Endometrium (tissue), 2 donors: ENCODE data around the gene EFCAB7.

Experiments
- FAIRE-seq: peaks from 2 replicates; lab custom pipeline; 2012; peaks lifted over from hg19 to GRCh38; lab: Jason Lieb, UNC
- donor health status: control.
- donor health status: control.

Gene EFCAB7, protein sequence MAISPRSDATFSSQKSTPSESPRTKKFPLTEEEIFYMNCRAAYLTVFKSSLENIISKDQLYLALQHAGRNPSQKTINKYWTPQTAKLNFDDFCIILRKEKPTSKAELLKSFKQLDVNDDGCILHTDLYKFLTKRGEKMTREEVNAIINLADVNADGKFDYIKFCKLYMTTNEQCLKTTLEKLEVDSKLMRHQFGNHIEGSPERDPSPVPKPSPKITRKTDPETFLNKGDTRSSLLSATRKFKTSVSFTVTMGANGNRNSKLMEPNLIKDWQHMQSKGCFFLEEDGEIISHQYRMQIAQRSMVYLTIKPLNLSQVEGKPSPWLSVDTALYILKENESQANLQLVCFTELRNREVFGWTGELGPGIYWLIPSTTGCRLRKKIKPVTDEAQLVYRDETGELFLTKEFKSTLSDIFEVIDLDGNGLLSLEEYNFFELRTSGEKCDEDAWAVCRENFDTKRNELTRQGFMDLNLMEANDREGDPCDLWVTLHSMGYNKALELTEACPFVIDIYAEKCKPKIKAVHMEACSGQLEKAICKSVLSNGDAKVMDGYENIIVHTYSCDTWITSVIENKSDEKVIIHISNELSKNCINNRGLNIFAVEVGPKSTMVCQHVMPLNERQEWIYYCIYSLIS

DNA sequence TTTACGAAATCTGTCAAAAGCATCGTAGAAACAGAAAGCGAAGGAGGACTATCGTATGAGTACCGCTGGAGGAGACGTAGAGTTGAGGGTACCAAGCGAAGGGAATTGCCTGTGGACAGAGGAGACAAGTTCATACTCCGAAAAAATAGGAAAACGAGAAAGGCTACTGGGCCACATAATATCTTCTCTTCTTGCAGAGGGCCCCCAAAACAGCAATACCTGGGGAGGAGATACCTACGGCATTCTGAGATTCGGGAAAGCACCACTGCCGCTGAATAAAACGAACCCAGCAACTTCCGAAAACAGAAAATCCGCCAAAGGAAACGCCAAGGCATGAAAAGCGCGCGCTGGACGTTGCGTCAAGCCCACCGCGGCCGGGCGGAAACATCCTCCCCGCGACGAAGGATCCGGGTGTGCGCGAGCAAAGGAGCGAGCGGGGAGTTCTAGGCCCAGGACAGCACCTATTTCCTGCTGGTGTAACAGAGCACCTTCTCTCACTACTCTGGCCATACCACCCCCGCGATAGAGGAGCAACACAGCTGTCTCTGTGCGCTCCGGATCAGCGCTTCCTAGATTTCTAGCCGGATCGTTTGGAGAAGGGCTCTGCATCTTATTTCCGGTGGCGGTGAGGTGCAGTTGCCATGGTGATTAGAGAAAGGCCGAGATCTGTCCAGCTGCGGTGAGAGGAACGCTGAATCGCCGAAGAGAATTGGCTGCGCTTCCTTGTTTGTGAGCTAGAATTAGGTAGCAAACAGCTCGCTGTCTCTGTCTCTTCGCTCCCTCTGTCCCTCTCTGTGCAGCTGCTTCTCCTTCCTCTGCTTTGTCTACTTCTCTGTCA, at the start of gene EFCAB7, which contains the start of gene ITGB3BP:
Gene EFCAB7, plus strand, starts transcription at position 635 of the 838 bp plus-strand sequence. CDS start 2,048 bp downstream, outside the sequence.
Gene ITGB3BP, minus strand, starts transcription at position 335 of the 838 bp plus-strand sequence. Its CDS starts 92 bp downstream, at position 243.
- FAIRE-seq, result no peak

DNA sequence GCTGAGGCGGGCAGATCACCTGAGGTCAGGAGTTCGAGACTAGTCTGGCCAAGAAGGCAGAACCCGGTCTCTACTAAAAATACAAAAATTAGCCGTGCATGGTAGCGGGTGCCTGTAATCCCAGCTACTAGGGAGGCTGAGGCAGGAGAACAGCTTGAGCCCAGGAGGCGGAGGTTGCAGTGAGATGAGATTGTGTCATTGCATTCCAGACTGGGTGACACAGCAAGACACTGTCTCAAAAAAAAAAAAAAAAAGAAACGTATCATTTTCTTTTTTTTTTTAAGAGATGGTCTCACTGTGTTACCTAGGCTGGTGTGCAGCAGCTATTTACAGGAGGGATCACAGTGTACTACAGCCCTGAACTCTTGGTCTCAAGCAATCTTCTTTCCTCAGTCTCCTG, 47.6 kb upstream of the EFCAB7 start:
- no peak for FAIRE-seq

DNA sequence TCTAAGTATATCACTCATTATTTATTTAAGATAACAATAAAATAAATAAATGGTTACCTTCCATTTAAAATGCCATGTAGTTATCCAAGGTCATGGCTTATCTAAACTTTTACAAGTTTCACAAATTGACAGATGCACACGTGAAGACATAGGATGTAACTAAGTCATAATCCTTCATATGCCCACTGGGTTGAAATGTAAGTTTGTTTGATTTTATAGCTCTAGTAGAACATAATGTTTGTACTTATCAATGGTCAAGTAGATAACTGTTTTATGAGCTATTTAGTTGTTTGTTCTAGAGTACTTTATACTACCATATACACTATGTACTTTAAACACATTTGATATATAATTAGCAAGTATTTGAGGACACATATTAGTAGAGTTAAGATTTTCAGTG, 43.3 kb upstream of the EFCAB7 start:
- FAIRE-seq, result no peak

DNA sequence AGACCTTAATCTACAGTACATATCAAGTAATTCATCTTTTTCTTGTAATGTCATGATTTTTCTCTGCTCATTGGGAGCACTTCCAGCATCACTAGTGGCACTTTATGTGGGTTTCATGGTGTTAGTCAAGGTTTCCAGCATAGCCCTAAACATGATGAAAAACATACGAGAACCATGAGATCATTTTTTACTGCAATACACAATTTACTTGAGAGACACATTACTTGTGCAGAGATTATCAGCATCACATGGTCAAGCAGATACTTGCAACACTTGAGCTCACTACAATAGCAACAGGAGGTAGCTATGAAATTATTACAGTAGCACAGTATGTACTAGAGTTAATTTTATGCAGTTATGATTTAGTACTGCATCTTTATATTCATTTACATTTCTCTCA, 36.7 kb upstream of the EFCAB7 start:
- no peak for FAIRE-seq

DNA sequence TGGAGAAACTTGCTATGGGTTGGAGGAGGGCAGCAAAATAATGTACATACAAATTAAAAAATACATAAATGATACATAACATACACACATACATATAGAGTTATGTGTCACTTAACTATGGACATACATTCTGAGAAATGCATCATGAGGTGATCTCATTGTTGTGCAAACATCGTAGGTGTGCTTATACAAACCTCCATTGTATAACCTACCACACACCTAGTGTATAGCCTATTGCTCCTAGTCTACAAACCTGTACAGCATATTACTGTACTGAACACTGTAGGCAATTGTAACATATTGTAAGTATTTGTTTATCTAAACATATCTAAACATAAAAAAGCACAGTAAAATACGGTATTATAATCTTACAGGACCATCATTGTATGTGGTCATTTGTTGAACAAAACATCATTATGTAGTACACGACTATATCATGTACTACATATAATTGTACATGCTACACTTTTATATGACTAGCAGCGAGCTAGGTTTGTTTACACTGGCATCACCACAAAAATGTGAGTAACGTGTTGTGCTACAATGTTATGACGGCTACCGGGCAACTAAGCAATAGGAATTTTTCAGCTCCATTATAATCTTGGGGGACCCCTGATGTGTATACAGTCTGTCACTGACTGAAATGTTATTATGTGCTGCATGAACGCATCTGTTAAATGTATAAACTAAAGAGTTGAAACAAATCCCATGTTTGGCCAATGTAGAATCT, 35.8 kb upstream of the EFCAB7 start:
- no peak for FAIRE-seq

DNA sequence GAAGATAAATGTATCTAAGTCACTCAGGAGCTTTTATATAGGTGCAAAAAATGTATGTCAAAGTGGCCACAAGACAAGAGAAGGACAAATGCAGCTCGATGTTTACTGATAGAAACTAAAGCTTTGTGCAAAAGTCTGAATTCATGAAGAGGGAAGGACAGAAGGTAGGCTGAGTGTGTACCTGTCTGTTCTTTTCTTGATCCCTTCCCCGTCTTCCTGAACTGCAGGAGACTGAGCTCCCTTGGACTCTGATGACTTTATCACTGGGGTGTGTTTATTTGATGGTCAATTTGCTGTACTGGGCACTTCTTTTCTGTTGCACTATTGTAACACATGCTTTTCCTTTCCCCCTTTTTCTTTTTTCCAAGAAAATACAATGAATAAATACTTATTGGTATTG, 25.7 kb upstream of the EFCAB7 start:
- no peak for FAIRE-seq

DNA sequence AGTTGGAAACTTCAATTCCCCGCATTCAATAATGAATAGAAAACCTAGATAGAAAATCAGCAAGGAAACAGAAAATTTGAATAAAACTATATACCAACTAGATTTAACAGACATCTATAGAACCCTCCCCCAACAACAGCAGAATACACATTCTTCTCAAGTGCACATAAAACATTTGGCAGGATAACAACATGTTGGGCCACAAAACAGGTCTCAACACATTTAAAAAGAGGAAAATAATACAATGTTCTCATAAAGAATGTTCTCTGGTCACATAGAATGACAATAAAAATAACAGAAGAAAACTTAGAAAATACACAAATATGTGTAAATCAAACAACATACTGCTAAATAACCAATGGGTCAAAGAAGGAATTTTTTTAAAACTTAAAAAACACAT, 25.2 kb upstream of the EFCAB7 start:
- peak; percentile 37 for FAIRE-seq

DNA sequence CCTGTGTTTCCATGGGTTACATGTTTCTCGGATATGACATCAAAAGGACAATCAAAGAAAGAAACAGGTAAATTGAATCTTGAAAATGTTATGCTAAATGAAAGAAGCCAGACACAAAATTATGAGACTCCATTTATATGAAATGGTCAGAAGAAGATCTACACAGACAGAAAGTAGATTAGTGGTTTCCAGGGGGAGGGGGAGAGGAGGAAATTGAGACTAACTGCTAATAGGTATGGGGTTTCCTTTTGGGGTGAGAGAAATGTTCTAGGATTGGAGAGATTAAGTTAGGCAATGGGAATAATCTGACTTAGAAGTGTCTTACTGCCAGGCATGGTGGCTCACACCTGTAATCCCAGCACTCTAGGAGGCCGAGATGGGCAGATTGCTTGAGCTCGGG, 22.1 kb upstream of the EFCAB7 start:
- no peak for FAIRE-seq

DNA sequence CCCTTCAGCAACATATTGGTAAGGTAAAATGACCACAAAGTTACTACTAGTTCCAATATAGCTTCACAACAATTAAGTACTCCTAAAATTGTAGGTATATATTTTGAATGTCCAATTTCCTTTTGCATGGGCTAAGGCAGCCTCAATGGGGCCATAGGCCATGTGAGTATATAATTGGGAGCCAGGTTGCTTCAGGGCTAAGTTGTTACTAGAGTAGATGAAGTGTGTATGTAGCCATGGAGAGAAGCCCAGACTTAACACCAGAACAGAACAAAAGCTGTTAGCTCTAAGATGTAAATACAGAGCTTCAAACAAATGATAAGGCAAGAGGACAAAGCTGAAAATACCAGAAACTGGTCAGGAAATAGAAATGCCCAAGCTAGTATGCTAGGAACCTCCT, 16.5 kb upstream of the EFCAB7 start:
- FAIRE-seq, result no peak

DNA sequence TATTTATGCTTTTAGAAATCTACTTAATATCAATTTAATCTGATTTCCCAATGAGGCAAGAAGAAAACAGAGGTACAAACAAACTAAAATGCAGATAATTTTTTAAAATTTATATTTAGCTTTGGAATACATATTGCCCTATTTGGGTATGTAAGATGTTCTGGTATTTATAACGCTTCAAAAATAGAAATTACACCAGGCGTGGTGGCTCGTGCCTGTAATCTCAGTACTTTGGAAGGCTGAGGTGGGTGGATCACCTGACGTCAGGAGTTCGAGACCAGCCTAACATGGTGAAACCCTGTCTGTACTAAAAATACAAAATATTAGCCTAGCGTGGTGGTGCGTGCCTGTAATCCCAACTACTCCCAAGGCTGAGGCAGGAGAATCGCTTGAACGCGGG, 13.6 kb upstream of the EFCAB7 start:
- no peak for FAIRE-seq

DNA sequence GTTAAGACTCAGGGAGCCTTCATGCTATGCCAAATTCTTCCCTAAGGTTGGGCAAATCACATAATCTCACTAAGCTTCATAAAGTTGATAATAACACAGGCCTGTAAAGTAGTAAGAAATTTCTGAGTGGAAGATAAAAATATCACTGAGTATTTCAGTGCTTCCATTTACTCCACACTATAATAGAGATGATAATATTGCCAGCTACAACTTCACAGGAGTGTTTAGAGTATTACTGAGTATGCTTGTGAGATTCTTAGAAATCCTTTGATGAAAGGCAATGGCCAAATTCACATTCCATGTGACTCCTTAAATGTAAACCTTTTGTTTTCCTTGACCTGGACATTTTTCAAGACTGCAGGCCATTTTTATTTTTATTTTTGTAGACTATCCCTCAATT, 10.7 kb upstream of the EFCAB7 start:
- no peak for FAIRE-seq

DNA sequence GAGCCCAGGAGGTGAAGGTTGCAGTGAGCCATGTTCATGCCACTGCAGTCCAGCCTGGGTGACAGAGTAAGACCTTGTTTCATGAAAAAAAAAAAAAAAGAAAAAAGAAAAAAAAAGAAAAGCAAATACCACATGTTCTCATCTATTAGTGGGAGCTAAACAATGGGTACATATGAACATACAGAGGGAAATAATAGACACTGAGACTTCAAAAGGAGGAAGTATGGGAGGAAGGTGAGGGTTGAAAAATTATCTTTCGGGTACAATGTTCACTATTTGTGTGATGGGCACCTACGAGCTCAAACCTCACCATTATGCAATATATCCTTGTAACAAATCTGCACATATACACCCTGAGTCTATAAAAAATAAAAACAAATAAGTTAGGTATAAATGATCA, 6.7 kb upstream of the EFCAB7 start:
- FAIRE-seq, result no peak

DNA sequence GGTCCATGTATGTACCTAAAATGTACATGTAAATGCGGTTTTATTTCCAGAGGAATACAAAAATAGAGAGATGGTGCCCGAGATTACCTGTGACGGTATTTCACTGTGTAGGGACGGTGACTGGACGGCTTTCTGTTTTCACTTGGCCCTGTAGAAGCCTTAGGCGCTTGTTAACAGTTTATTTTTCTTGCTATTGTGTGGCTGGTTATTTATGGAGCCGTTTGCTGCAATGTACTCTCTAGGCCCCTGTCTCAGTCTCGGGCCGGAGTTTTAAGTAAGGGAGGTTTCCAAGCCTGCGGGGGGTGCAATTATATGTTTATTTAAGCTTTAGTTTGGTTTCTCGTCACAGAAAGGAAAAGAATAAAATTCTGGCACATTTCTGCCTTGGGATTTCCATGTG, 413 bp downstream of the EFCAB7 start:
- FAIRE-seq, result no peak

DNA sequence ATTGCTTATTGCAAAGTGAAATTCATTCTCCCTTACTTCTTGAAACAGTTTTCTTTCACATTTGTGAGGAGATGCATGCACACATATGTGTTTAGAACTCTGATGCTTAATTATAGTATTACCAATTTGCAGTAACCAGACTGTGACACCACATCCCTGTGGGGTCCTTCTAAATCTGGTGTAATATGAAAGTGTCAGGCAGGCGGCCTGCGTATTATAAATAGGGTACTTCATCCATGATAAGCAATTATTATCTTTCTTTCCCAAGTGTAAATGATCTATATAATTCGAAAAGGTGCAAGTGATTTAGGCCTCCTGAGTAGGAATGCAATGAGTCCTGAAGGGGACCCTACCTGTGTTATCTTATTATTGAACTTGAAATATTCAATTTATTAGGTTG, 876 bp downstream of the EFCAB7 start:
- FAIRE-seq, result no peak

DNA sequence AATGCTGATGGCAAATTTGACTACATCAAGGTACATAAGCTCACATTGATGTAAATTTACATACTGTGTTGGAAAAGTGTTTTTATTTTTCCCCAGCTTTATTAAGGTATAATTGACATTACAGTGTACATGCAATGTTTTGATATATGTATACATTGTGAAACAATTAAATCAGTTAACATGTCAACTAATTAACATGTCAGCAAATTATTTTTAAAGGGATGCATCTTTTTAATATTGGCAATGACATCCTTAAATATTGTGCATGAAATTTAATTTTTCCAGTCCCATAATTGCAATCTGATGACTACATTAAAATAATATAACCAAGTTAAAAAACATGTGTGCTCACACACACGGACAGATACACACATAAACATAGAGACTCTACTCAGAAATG, 9.4 kb downstream of the EFCAB7 start:
- FAIRE-seq, result no peak

DNA sequence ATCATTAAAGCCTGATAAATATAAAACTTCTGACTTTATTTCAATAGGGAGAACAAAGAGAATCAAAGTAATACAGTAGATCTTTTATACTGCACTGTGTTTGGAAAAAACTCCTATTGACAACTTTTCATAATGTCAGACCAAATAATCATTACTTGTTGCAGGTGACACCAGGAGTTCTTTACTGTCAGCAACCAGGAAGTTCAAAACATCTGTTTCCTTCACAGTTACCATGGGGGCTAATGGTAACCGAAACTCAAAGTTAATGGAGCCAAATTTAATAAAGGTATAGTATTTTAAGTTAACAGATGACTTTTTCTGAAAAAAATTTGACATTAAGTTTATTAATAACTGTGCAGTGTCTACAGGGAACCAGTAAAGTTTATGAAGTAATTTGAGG, 10.6 kb downstream of the EFCAB7 start:
- FAIRE-seq, result no peak

DNA sequence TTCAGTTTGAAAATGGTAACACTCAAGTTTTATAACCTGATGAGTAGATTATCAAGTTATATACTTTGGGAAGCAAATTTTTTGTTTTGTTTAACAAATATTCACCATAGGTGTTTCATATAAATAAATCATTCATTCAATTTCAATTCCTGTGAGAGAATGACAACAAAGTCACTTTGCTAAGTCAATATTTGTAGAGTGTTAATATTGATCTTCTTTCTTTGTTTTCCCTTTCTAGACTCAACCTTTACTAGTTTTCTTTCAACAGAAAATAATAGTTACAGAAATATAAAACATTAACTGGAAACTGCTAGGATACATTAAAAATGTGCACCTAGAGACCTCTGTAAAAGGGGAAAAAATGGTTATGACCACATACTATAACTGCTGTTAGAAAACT, 11.1 kb downstream of the EFCAB7 start:
- FAIRE-seq, result no peak

DNA sequence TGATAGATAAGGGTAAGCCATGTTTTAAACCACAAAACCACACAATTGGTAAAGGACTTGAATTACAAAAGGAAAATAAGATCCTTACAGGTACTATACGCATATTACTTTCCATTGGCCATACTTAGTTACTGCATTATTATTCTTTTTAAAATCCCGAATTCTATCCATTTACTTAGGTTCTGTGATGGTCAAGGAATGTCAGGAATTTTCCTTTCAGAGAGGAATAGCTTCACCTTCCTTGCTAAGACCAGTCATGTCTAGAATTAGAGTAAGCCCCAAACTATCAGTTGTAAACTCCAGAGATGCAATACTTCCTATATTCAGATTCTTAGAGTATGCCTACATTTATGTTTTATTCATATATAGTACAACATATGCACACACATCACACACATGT, 13.7 kb downstream of the EFCAB7 start:
- FAIRE-seq, result no peak

DNA sequence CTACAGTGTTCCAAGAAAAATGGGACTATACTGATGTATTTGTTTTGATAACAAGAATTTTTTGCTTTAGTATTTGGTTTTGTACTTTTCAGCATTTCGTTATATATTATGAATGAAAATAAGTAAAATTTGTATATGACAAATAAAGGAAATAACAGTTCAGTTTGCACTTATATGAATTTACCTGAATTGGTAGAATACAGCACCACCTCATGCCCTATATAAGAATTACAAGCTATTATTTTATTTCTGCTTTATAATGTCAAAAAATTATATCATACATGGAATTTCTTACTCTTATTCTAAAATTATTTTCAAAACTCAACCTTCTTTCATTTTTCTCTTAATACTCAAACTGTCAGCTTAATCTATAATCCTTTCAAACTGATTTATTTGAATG, 14.6 kb downstream of the EFCAB7 start:
- FAIRE-seq, result peak; percentile 79

DNA sequence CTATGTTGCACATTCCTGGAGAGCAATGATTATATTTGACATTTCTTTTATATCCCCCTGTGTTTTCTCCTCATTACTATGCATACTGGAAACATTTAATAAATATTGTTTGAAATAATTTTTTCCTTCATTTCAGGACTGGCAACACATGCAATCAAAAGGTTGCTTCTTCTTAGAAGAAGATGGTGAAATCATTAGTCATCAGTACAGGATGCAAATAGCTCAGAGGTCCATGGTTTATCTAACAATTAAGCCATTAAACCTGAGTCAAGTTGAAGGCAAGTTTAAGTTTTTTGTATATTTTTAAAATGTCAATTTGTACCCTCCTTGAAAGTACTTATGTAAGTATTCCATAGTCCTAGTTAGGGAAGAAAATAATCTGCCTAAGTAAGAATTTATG, 22.5 kb downstream of the EFCAB7 start:
- no peak for FAIRE-seq

DNA sequence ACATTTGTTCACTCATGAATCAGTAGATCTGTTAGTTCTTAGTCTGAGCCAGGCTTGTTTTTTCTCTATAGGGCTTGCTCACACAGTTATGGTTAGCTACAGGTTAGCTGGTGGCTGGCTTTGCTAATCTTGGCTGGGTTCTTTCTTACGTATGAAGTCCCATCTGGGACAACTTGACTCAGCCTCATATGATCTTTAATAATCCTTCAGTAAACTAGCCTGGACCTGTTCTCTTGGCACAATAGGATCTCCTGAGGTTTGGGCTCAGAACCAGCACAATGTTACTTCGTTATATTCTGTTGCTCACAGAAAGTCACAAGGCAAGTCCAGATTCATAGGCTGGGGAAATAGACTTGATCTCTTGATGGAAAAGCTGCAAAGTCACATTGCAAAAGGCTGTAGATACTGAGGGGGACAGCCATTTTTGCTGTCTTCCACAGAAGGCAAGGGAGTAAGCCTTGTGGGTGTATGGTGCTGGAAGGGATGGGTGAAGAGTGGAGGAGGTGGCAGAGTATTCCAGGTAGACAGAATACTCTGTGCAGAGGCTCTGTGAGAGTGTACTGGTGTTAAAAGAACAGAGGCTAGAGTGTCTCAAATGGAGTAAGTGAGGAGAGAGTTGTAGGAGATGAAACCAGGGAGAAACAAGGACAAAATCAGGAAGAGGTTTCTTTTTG, 24.4 kb downstream of the EFCAB7 start:
- FAIRE-seq, result no peak

DNA sequence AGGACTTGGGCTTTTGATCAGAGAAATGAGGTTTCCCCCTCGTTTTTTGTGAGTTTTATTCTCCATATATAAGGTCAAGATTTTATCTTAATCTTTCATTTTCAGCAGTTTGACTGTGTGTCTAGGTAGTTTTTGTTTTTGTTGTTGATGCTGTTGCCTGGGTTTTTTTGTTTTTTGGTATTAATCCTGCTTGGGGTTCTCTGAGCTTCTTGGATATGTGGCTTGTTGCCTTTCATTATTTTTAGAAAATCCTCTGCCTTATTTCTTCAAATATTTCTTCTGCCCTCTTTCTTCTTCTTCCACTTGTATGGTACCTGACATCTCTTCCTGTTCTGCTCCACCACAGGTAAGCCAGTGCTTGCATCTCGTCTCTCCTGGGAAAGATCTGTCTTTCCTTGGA, 25.0 kb downstream of the EFCAB7 start:
- no peak for FAIRE-seq
